HG03060 (cell line): ENCODE measurements around the gene HS6ST3.
"Not testable (repeated sequence)": the region's sequence is repeated elsewhere in the genome, so short reads cannot be mapped to it uniquely, and the experiment has no call there.

Experiments
- ATAC-seq: cut with Tn5 transposase; IDR thresholded peaks from one replicate; pipeline ENCODE4 v1.9.1; 2021; ENCODE audit warnings: low read depth, moderate number of reproducible peaks; ENCODE audit not compliant: unreplicated experiment

HS6ST3 gene

GRCh38 chr13:96524398-96525020 is 434.6 kb downstream of the HS6ST3 start:
- ATAC-seq: not testable (repeated sequence)

GRCh38 chr13:96525715-96526114 is 435.8 kb downstream of the HS6ST3 start:
- ATAC-seq: no peak

- no peak for ATAC-seq
Measured at GRCh38 chr13:96527497-96527896, 437.6 kb downstream of the HS6ST3 start.

- no peak for ATAC-seq
Measured at GRCh38 chr13:96532804-96533203, 442.9 kb downstream of the HS6ST3 start.

- no peak for ATAC-seq
Measured at GRCh38 chr13:96533408-96533807, 443.5 kb downstream of the HS6ST3 start.

- no peak for ATAC-seq
Measured at GRCh38 chr13:96539791-96540190, 449.9 kb downstream of the HS6ST3 start.

- ATAC-seq: no peak
Measured at GRCh38 chr13:96540670-96541069, 450.8 kb downstream of the HS6ST3 start.

GRCh38 chr13:96542986-96543385 is 453.1 kb downstream of the HS6ST3 start:
- no peak for ATAC-seq

- ATAC-seq: no peak
Measured at GRCh38 chr13:96544957-96545356, 455.1 kb downstream of the HS6ST3 start.

- no peak for ATAC-seq
Measured at GRCh38 chr13:96546463-96546862, 456.6 kb downstream of the HS6ST3 start.

- ATAC-seq: no peak
Measured at GRCh38 chr13:96551546-96551945, 461.6 kb downstream of the HS6ST3 start.

GRCh38 chr13:96552559-96552958 is 462.7 kb downstream of the HS6ST3 start:
- no peak for ATAC-seq

- ATAC-seq: no peak
Measured at GRCh38 chr13:96553796-96554195, 463.9 kb downstream of the HS6ST3 start.

GRCh38 chr13:96573563-96573962 is 483.7 kb downstream of the HS6ST3 start:
- ATAC-seq: no peak

- ATAC-seq: no peak
Measured at GRCh38 chr13:96575423-96576320, 485.8 kb downstream of the HS6ST3 start.

GRCh38 chr13:96581741-96582140 is 491.8 kb downstream of the HS6ST3 start:
- ATAC-seq: no peak

- no peak for ATAC-seq
Measured at GRCh38 chr13:96615252-96615651, 525.3 kb downstream of the HS6ST3 start.

- no peak for ATAC-seq
Measured at GRCh38 chr13:96617528-96617927, 527.6 kb downstream of the HS6ST3 start.

- no peak for ATAC-seq
Measured at GRCh38 chr13:96621634-96622183, 531.8 kb downstream of the HS6ST3 start.

GRCh38 chr13:96629331-96629730 is 539.4 kb downstream of the HS6ST3 start:
- no peak for ATAC-seq

GRCh38 chr13:96632536-96633320 is 542.8 kb downstream of the HS6ST3 start:
- ATAC-seq: no peak
